GM12872 (cell line): ENCODE data around the gene SLC17A6.

ENCODE experiments used
- TF ChIP-seq, protein P1 (sequence below): IDR thresholded peaks from 3 replicates; pipeline ENCODE4 v1.5.1; 2011; ENCODE audit warnings: low read depth, mild to moderate bottlenecking, low read length, moderate library complexity; ENCODE audit not compliant: insufficient read depth

SLC17A6 gene

DNA sequence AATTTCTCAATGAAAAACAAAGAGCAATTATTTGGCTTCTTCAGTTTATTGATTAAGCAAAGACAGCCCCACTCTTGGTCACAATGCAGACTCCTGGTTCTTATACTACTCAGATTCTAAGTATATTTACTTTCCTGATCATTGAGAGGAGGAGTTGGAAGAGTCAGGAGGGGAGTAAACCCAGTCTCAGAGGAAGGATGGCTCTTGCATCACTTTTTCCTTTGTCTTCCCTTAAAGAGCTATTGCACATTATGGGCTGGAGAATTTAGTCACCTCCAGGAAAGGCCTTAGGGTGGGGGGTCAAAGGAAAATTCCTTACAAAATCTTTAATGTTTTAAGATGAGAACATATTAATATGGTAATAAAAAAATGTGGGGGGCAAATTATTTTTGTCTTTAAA lies 8.1 kb downstream of the SLC17A6 start:
- TF ChIP-seq, protein P1, sequence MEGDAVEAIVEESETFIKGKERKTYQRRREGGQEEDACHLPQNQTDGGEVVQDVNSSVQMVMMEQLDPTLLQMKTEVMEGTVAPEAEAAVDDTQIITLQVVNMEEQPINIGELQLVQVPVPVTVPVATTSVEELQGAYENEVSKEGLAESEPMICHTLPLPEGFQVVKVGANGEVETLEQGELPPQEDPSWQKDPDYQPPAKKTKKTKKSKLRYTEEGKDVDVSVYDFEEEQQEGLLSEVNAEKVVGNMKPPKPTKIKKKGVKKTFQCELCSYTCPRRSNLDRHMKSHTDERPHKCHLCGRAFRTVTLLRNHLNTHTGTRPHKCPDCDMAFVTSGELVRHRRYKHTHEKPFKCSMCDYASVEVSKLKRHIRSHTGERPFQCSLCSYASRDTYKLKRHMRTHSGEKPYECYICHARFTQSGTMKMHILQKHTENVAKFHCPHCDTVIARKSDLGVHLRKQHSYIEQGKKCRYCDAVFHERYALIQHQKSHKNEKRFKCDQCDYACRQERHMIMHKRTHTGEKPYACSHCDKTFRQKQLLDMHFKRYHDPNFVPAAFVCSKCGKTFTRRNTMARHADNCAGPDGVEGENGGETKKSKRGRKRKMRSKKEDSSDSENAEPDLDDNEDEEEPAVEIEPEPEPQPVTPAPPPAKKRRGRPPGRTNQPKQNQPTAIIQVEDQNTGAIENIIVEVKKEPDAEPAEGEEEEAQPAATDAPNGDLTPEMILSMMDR: no peak

DNA sequence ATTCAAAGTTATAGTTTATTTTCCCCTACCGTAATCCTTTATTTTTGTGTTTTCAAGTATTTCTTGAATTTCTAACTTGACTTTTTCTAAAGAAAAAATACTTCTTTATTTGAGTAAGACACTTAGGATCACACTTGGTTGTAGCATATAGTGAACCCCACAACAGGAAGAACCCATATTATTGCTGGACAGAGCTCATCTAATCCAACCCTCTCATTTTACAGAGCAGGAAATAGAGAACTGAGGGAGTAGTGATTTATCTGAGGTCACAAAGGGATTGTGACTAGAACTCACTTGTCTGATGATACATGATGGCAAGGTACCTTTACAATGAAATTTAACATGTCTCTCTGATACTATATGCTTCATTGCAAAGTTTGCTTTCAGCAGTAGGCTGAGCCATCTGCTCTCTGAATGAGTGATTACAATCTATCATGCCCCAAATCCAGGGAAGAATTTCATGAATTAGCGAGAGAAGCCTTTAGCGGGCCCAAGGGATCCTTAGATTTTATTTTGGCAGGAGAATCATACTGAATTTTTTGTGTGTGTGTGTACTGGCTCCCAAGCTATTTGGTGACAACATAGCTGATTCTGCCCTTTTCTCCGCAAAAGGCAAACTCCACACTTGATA lies 9.8 kb downstream of the SLC17A6 start:
- TF ChIP-seq, protein P1: no peak

DNA sequence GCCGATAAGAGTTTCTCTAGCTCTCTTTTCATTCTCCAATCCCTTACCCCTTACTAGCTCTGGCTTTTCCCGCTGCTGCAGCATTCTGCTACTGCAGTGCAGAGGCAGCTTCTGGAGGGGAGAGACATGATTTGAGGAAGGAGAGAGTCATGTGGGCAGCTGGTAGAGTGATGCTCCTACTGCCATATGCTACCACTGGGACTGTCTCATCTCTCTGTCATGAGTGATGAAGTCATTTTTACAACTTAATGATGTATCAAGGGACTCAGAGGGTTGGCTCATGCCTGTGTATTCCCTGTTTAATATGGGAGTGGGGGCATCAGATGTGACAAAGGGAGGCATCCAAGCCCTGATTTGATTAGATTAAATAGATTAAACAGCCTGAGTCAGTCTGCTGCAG lies 11.3 kb downstream of the SLC17A6 start:
- TF ChIP-seq, protein P1: no peak

DNA sequence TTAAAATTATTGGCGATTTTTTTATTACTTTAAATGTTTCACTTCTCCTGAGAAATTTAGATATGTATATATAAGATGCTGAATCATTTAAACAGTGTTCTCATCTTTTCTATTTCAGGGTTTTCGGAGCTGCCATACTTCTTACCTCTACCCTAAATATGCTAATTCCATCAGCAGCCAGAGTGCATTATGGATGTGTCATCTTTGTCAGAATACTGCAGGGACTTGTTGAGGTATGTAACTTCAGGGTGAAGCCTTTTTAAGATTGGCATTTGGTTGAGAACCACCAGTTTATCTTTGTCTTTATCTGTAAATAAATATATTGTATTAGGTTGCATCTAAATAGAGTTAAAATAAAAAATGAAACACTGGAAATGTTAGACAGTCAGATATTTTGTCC lies 21.1 kb downstream of the SLC17A6 start:
- TF ChIP-seq, protein P1: no peak

DNA sequence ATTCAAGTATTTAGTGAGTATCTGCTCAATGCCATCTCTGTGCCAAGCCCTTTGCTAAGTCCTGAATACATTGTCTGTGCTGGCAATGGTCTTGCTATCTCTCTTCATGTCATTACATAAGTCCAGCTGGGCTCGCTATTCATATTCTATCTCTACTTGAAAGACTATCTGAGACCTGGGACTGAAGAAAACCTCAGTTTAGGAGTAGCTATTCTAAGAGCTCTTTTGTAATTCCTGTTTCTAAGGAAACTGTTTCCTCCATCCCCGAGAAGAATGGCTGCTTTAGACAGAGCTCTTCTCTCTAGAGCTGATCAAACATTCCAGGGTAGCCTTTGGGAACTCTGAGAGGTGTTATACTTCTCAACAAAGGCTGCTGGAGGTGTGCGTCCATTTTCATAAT lies 33.0 kb downstream of the SLC17A6 start:
- TF ChIP-seq, protein P1: no peak

DNA sequence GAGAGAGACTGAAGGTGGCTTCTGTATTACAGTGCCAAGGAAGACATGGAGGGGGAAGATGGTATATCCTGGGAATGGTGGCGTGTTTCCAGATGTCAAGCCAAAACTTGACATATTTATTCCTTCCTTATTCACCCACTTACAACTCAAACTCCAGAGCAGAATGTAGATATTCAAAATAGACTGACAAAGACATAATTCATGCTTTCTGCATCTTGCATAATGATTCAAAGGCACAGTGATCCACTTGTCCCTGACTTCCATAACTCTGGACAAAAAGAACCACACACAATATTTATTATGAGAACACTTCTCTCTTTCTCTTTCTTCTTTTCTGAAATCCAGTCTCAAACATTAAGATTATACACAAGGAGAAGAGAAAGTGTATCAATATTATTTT lies 48.9 kb downstream of the SLC17A6 start:
- TF ChIP-seq, protein P1: no peak

DNA sequence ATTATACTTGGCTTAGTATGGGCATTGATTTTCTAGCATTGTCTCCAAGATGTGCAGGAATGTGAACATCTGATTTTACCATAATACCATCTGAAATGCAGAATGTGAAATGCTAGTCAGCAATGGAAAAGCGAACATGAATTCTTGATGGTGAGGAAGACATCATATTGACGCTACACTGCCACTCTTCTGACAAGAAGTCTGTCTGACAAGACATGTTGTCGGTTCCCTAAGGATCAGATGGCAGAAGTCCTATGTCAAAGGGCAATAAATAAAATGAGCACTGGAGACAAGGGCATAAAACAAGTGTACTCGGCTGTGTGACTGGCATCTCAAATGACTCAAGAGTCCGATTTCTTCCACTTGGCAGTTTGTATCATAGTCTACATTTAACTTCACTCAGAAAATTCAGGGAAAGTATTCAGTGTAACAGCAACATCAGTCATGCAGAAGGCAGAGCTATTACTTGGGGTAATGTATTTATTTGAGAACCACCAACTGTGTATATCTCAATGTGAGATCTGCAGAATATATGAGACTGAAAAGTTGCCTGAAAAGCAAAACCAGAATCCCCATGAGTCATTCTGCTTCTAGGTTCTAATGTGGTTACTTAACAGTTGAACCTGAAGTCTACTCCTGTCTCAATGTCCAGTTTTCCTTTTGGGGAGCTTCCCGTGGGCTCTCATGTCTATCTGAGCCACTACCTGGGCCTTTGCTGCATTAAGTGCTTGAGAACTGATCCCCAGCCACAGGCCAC lies 51.5 kb downstream of the SLC17A6 start:
- TF ChIP-seq, protein P1: no peak
